HFFc6 (cell line): ENCODE data around the gene LUZP2. TPM values are rescaled to one million over a fixed set of nuclear protein-coding genes. Genes with fewer than 3 reads are reported as not detected.

Experiments
- DNase-seq: peaks from one replicate; pipeline ENCODE4 v3.0.0-alpha.2; 2018
- H3K27ac Mint-ChIP-seq: 2 replicates; pipeline ENCODE4 v1.8.0; 2020; ENCODE audit warnings: mild to moderate bottlenecking, mixed read lengths
- H3K27me3 Mint-ChIP-seq: 2 replicates; pipeline ENCODE4 v1.8.0; 2021; ENCODE audit warnings: mild to moderate bottlenecking, moderate library complexity, mixed read lengths; ENCODE audit not compliant: insufficient read depth
- H3K36me3 Mint-ChIP-seq: 2 replicates; pipeline ENCODE4 v1.8.0; 2021; ENCODE audit warnings: low read depth, mixed read lengths
- H3K4me1 Mint-ChIP-seq: 2 replicates; pipeline ENCODE4 v1.8.0; 2020; ENCODE audit warnings: low read depth, mixed read lengths
- H3K4me3 Mint-ChIP-seq: 2 replicates; pipeline ENCODE4 v1.8.0; 2020; ENCODE audit warnings: mild to moderate bottlenecking, moderate library complexity, mixed read lengths
- H3K9me3 Mint-ChIP-seq: 2 replicates; pipeline ENCODE4 v1.8.0; 2020; ENCODE audit warnings: mild to moderate bottlenecking, mixed read lengths
- total RNA-seq, 6 experiments: library from RNA; stranded (reverse); fragmentation: NEBNext Ultra II Directional; extraction: Animal tissue kit (Norgen Biotek cat#: 25700); gene quantifications; 2 replicates in 1 of 6; 3 replicates in 5 of 6; pipeline ENCODE4 v1.2.3, GENCODE V29; 2021
- TF ChIP-seq, protein P1 (sequence below): fragments of 200-600 bp; sonication (generic); IDR thresholded peaks from 2 replicates; pipeline ENCODE4 v1.5.0; 2021; ENCODE audit warnings: antibody characterized with exemption, mild to moderate bottlenecking

The LUZP2 gene
- total RNA-seq, 6 experiments from 2014 or later = not detected

GRCh38 chr11:25038131-25038530 lies 541.3 kb downstream of the LUZP2 start:
- H3K27ac Mint-ChIP-seq = no peak overlapping the region
- no peaks in the 10 kb centered on the region for H3K4me1 Mint-ChIP-seq

GRCh38 chr11:25039165-25039564 lies 542.3 kb downstream of the LUZP2 start:
- H3K27ac Mint-ChIP-seq = no peak overlapping the region

More at GRCh38 chr11:25038131-25038530, 541.3 kb downstream of the LUZP2 start:
- Mint-ChIP-seq H3K9me3 (peaks cover 36% of the 10 kb centered on the region; the same call in 1 of the 2 replicates), H3K36me3 (no peaks in the 10 kb centered on the region), H3K4me3 (no peak overlapping the region), H3K27me3 (no peaks in the 10 kb centered on the region)
- TF ChIP-seq, protein P1, sequence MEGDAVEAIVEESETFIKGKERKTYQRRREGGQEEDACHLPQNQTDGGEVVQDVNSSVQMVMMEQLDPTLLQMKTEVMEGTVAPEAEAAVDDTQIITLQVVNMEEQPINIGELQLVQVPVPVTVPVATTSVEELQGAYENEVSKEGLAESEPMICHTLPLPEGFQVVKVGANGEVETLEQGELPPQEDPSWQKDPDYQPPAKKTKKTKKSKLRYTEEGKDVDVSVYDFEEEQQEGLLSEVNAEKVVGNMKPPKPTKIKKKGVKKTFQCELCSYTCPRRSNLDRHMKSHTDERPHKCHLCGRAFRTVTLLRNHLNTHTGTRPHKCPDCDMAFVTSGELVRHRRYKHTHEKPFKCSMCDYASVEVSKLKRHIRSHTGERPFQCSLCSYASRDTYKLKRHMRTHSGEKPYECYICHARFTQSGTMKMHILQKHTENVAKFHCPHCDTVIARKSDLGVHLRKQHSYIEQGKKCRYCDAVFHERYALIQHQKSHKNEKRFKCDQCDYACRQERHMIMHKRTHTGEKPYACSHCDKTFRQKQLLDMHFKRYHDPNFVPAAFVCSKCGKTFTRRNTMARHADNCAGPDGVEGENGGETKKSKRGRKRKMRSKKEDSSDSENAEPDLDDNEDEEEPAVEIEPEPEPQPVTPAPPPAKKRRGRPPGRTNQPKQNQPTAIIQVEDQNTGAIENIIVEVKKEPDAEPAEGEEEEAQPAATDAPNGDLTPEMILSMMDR = no peak
- no peak for DNase-seq

GRCh38 chr11:25048632-25049031 lies 551.8 kb downstream of the LUZP2 start:
- H3K9me3 Mint-ChIP-seq = peaks cover 22% of the 10 kb centered on the region
- TF ChIP-seq, protein P1 = no peak
- H3K27me3 Mint-ChIP-seq = no peaks in the 10 kb centered on the region
- H3K4me3 Mint-ChIP-seq = no peak overlapping the region
- DNase-seq = no peak
- H3K36me3 Mint-ChIP-seq = no peaks in the 10 kb centered on the region
- H3K4me1 Mint-ChIP-seq = no peaks in the 10 kb centered on the region
- H3K27ac Mint-ChIP-seq = no peak overlapping the region

More at GRCh38 chr11:25039165-25039564, 542.3 kb downstream of the LUZP2 start:
- TF ChIP-seq, protein P1 = no peak
- H3K36me3 Mint-ChIP-seq = no peaks in the 10 kb centered on the region
- no peaks in the 10 kb centered on the region for H3K27me3 Mint-ChIP-seq
- no peak for DNase-seq
- H3K4me3 Mint-ChIP-seq = no peak overlapping the region
- no peaks in the 10 kb centered on the region for H3K4me1 Mint-ChIP-seq
- H3K9me3 Mint-ChIP-seq = peaks cover 32% of the 10 kb centered on the region; the same call in 1 of the 2 replicates

GRCh38 chr11:25052844-25053243 lies 556.0 kb downstream of the LUZP2 start:
- TF ChIP-seq, protein P1 = no peak
- no peak overlapping the region for H3K27ac Mint-ChIP-seq
- no peaks in the 10 kb centered on the region for H3K4me1 Mint-ChIP-seq
- H3K9me3 Mint-ChIP-seq = peaks cover 22% of the 10 kb centered on the region; the same call in 1 of the 2 replicates
- no peaks in the 10 kb centered on the region for H3K27me3 Mint-ChIP-seq
- DNase-seq = no peak
- no peaks in the 10 kb centered on the region for H3K36me3 Mint-ChIP-seq
- no peak overlapping the region for H3K4me3 Mint-ChIP-seq

DNA sequence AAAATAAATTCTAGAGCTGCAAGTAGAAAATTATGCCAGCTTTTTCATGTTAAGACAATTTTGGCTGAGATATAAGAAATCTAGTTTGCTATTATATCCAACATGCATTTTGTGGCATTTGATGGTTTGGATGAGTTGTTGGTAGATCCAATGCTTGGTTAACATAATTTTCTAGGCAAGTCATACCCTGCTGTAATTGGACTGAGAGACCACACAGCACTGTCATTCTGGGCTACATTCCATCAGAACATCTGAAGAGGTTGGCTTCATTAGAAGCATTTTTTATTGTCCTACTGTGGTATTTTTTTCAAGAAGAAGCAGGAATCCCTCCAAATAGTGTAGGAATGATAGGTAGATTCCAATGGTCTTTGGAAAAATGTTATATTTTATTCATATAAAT lies 561.0 kb downstream of the LUZP2 start:
- DNase-seq = no peak
- TF ChIP-seq, protein P1 = no peak
- Mint-ChIP-seq H3K36me3 (no peaks in the 10 kb centered on the region), H3K27ac (no peak overlapping the region), H3K9me3 (peaks cover 17% of the 10 kb centered on the region; the same call in 1 of the 2 replicates), H3K27me3 (no peaks in the 10 kb centered on the region), H3K4me3 (no peak overlapping the region), H3K4me1 (no peaks in the 10 kb centered on the region)

GRCh38 chr11:25065746-25066145 lies 568.9 kb downstream of the LUZP2 start:
- H3K9me3 Mint-ChIP-seq = peaks cover 27% of the 10 kb centered on the region
- DNase-seq = no peak
- no peaks in the 10 kb centered on the region for H3K4me1 Mint-ChIP-seq
- H3K27me3 Mint-ChIP-seq = no peaks in the 10 kb centered on the region
- H3K27ac Mint-ChIP-seq = no peak overlapping the region
- H3K4me3 Mint-ChIP-seq = no peak overlapping the region
- TF ChIP-seq, protein P1 = no peak
- no peaks in the 10 kb centered on the region for H3K36me3 Mint-ChIP-seq
